Mesenchymal stem cell (in vitro differentiated cells and primary cell): Measurements from ENCODE around the gene G6PC3.
A peak's percentile ranks its signal among the peaks of the same experiment; 100 is the strongest.

ENCODE experiments used
- DNase-seq: peaks from one replicate; pipeline ENCODE4 v3.0.0-alpha.2; 2013
- H2AFZ ChIP-seq: one replicate; pipeline ENCODE4 v1.6.1; 2013; ENCODE audit warnings: low read depth, mild to moderate bottlenecking, control low read depth, inconsistent platforms, low read length, moderate library complexity
- H2AK5ac ChIP-seq: 2 replicates; pipeline ENCODE4 v1.6.1; 2013; ENCODE audit warnings: low read length, moderate library complexity, mild to moderate bottlenecking, inconsistent platforms; ENCODE audit not compliant: severe bottlenecking
- H2BK120ac ChIP-seq: one replicate; pipeline ENCODE4 v1.6.1; 2013; ENCODE audit warnings: low read depth, mild to moderate bottlenecking, inconsistent platforms, low read length, moderate library complexity
- H2BK12ac ChIP-seq, 2 experiments: one replicate each; pipeline ENCODE4 v1.6.1; 2013; ENCODE audit warnings: inconsistent platforms in 2 of 2, low read length in 2 of 2, mild to moderate bottlenecking in 2 of 2, moderate library complexity in 2 of 2, control low read depth in 1 of 2
- H2BK15ac ChIP-seq: one replicate; pipeline ENCODE4 v1.6.1; 2013; ENCODE audit warnings: mild to moderate bottlenecking, low read depth, inconsistent platforms; ENCODE audit not compliant: poor library complexity, severe bottlenecking
- H2BK5ac ChIP-seq: 2 replicates; pipeline ENCODE4 v1.6.1; 2013; ENCODE audit warnings: low read depth, mild to moderate bottlenecking, low read length, control low read depth, inconsistent platforms; ENCODE audit not compliant: poor library complexity, severe bottlenecking
- H3K14ac ChIP-seq, 2 experiments: one replicate each; pipeline ENCODE4 v1.6.1; 2013; ENCODE audit warnings: inconsistent platforms in 2 of 2, low read length in 2 of 2, control low read depth in 1 of 2, mild to moderate bottlenecking in 1 of 2, moderate library complexity in 1 of 2
- H3K18ac ChIP-seq, 2 experiments: one replicate each; pipeline ENCODE4 v1.6.1; 2013; ENCODE audit warnings: inconsistent platforms in 2 of 2, low read length in 2 of 2, control low read depth in 1 of 2, low read depth in 1 of 2, mild to moderate bottlenecking in 1 of 2
- H3K23ac ChIP-seq, 2 experiments: one replicate each; pipeline ENCODE4 v1.6.1; 2013; ENCODE audit warnings: inconsistent platforms in 2 of 2, low read length in 2 of 2, mild to moderate bottlenecking in 2 of 2, moderate library complexity in 2 of 2, control low read depth in 1 of 2
- H3K27ac ChIP-seq: 2 replicates; pipeline ENCODE4 v1.5.1; 2013; ENCODE audit warnings: mild to moderate bottlenecking, moderate library complexity, low read length, control low read depth, inconsistent platforms; ENCODE audit not compliant: poor library complexity, severe bottlenecking
- H3K27me3 ChIP-seq, 2 experiments: 2 replicates each; pipeline versions ENCODE4 v1.6.1 to v1.7.0; 2013; ENCODE audit warnings: low read length in 2 of 2, mild to moderate bottlenecking in 2 of 2, moderate library complexity in 2 of 2, control low read depth in 1 of 2, inconsistent platforms in 1 of 2; ENCODE audit not compliant: control insufficient read depth in 1 of 2, insufficient read depth in 1 of 2
- H3K36me3 ChIP-seq, 2 experiments: 2 replicates each; pipeline versions ENCODE4 v1.6.1 to v1.7.0; 2013; ENCODE audit warnings: low read length in 2 of 2, control low read depth in 1 of 2, inconsistent platforms in 1 of 2, low read depth in 1 of 2, mild to moderate bottlenecking in 1 of 2; ENCODE audit not compliant: insufficient read depth in 2 of 2, control insufficient read depth in 1 of 2
- H3K4ac ChIP-seq, 2 experiments: one replicate each; pipeline ENCODE4 v1.6.1; 2013; ENCODE audit warnings: inconsistent platforms in 2 of 2, low read length in 2 of 2, mild to moderate bottlenecking in 2 of 2, moderate library complexity in 2 of 2, control low read depth in 1 of 2, low read depth in 1 of 2
- H3K4me1 ChIP-seq: 2 replicates; pipeline ENCODE4 v1.6.1; 2013; ENCODE audit warnings: low read depth, low read length, control low read depth; ENCODE audit not compliant: control insufficient read depth, insufficient read depth
- H3K4me2 ChIP-seq: 2 replicates; pipeline ENCODE4 v1.6.1; 2013; ENCODE audit warnings: low read length, mild to moderate bottlenecking, inconsistent platforms; ENCODE audit not compliant: poor library complexity, severe bottlenecking
- H3K4me3 ChIP-seq, 2 experiments: 2 replicates each; pipeline versions ENCODE4 v1.5.1 to v1.7.0; 2013; ENCODE audit warnings: low read length in 2 of 2, mild to moderate bottlenecking in 2 of 2, control low read depth in 1 of 2, low read depth in 1 of 2; ENCODE audit not compliant: insufficient read depth in 1 of 2
- H3K79me1 ChIP-seq: replicated peaks from 2 replicates; pipeline ENCODE4 v1.6.1; 2013; ENCODE audit warnings: mild to moderate bottlenecking, control low read depth, low read length, inconsistent platforms; ENCODE audit not compliant: poor library complexity, severe bottlenecking
- H3K9ac ChIP-seq: 2 replicates; pipeline ENCODE4 v1.7.0; 2013; ENCODE audit warnings: mild to moderate bottlenecking, low read length, moderate library complexity
- H3K9me3 ChIP-seq: 2 replicates; pipeline ENCODE4 v1.7.0; 2013; ENCODE audit warnings: mild to moderate bottlenecking, low read length; ENCODE audit not compliant: control insufficient read depth
- H4K8ac ChIP-seq: one replicate; pipeline ENCODE4 v1.6.1; 2013; ENCODE audit warnings: inconsistent platforms, mild to moderate bottlenecking, low read length, moderate library complexity
- H4K91ac ChIP-seq: one replicate; pipeline ENCODE4 v1.6.1; 2013; ENCODE audit warnings: mild to moderate bottlenecking, low read length, inconsistent platforms
- WGBS: methylation state at CpG from one replicate; pipeline ENCODE4 v1.1.7; 2013; ENCODE audit warnings: mixed read lengths; 5-methylcytosine and 5-hydroxymethylcytosine counted together

G6PC3 gene

GRCh38 chr17:44113382-44113781, 42.8 kb downstream of the G6PC3 start:
- no peak overlapping the region for H2BK12ac ChIP-seq
- no peak overlapping the region for H3K18ac ChIP-seq
- no peak overlapping the region for H4K8ac ChIP-seq
- no peak for DNase-seq
- H4K91ac ChIP-seq: no peak overlapping the region
- no peak overlapping the region for H3K27ac ChIP-seq
- H3K4me3 ChIP-seq: no peak overlapping the region
- peaks cover 19 to 42% of the 10 kb centered on the region in 2 experiments for H3K36me3 ChIP-seq
- WGBS: 93% methylated on average over 1 of the region's 1 CpG
- no peaks in the 10 kb centered on the region for H3K9me3 ChIP-seq
- peak overlapping the region; percentile 12 for H3K9ac ChIP-seq
- no peak overlapping the region for H3K14ac ChIP-seq
- no peak overlapping the region for H2BK120ac ChIP-seq
- H2BK5ac ChIP-seq: no peak overlapping the region
- H3K4ac ChIP-seq: peak overlapping the region in 1 of 2 experiments; percentile 70
- H3K79me1 ChIP-seq: peaks cover 19% of the 10 kb centered on the region
- H3K23ac ChIP-seq: no peak overlapping the region
- H2BK15ac ChIP-seq: no peak overlapping the region
- no peak overlapping the region for H2AFZ ChIP-seq
- peaks cover 35% of the 10 kb centered on the region for H3K4me1 ChIP-seq
- H2AK5ac ChIP-seq: no peak overlapping the region
- H3K4me2 ChIP-seq: no peak overlapping the region
- H3K27me3 ChIP-seq: no peaks in the 10 kb centered on the region

DNA sequence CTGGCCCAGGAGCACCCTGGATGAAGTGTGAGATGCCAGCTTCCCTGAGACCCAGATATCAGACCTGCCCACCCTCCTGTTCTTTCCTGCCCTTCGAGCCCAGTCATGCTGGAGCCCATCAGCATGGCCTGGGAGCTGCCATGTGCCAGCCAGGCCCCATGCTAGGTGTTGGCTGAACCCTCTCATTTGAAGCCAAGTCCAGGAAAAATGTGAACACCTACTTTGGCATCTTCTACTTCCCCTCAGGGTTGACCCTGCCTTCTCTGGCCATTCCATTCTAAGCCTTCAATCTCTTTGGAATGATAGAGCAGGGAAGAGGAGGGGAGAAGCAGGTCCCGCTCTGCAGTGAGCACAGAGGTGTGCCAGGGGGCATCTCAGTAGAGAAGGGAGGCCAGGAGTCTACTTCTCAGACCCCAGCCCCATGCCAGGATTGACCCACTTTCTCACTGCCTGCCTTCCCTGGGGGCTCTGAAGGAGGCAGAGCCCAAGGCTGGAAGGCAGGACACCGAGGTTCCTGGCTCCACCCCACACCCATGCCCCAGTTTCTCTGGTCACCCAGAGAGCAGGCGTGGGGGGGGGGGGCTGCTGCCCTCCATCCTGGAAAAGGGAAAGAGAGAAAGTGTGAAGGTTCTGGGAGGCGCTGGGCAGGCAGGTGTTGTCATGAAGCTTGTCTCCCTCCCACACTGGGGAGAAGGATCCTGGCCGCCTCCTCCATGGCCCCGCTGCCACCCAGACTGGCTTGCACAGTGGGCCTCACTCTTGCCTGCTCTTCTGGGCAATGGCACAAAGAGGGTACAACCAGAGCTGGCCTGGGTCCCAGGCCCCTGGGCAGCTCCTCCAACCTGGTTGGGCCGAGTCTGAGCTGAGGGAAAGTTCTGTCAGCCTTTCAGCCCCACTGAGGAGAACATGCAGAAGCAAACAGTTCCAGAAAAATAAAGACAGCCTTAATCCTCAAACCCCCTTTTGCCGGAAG, 43.6 kb downstream of the G6PC3 start:
- no peak overlapping the region for H2AK5ac ChIP-seq
- no peak overlapping the region for H3K9ac ChIP-seq
- peak overlapping the region in 1 of 2 experiments; percentile 80 for H2BK12ac ChIP-seq
- peaks cover 22% of the 10 kb centered on the region for H3K79me1 ChIP-seq
- H2AFZ ChIP-seq: no peak overlapping the region
- H3K23ac ChIP-seq: peak overlapping the region in 1 of 2 experiments; percentile 26
- no peak overlapping the region for H2BK120ac ChIP-seq
- no peak overlapping the region for H4K91ac ChIP-seq
- no peak overlapping the region for H4K8ac ChIP-seq
- no peak overlapping the region for H3K27ac ChIP-seq
- H3K4me2 ChIP-seq: no peak overlapping the region
- H3K4ac ChIP-seq: peak overlapping the region in 1 of 2 experiments; percentile 70
- H3K14ac ChIP-seq: no peak overlapping the region
- H3K4me3 ChIP-seq: no peak overlapping the region
- peaks cover 29% of the 10 kb centered on the region for H3K4me1 ChIP-seq
- no peak for DNase-seq
- peak overlapping the region; percentile 39 for H2BK15ac ChIP-seq
- no peak overlapping the region for H3K18ac ChIP-seq
- no peak overlapping the region for H2BK5ac ChIP-seq
- H3K27me3 ChIP-seq: no peaks in the 10 kb centered on the region
- H3K36me3 ChIP-seq: peaks cover 19 to 42% of the 10 kb centered on the region in 2 experiments
- H3K9me3 ChIP-seq: no peaks in the 10 kb centered on the region
- 86% methylated on average over 7 of the region's 9 CpGs for WGBS

DNA sequence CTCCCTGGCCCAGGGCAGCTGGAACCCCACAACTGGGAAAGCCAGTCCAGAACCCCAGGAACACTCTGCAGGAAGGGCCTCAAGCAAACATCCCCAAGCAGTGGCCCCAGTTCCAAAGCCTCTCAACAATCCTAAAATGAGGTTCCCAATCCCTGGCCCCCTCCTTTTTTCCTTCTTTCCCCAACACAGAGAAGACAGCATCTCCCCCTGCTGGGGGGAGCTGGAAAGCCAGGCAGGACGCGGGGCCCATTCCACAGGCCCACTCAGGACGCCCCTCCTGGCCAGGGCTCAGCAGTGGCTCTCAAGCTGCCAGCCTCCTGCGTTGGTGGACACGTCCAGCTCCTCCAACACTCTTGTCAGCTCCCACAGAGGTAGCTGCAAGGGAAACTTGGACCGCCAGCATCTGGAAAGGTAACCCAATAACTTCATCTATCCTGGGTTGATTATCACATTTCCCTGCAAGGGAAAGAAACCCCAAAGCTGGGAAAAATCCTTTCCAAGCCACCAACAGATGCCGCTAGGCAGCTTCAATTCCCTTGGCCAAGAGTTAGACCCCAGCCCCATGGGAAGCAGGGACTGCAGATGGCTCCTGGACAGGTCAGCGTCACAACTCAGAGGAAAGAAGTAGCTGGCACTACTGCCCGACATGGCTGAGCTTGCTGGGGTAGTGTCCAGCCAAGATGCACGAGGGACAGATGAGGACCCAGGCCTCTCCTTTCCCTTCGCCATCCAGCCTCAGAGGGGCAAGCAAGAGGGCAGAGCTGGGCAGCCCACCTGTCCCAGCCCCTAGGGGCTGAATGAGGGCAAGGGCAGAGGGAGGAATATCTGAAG, 45.3 kb downstream of the G6PC3 start:
- H3K9ac ChIP-seq: no peak overlapping the region
- H3K27ac ChIP-seq: no peak overlapping the region
- H2BK5ac ChIP-seq: no peak overlapping the region
- H3K4me3 ChIP-seq: no peak overlapping the region
- H3K9me3 ChIP-seq: no peaks in the 10 kb centered on the region
- no peak overlapping the region for H4K91ac ChIP-seq
- peak overlapping the region; percentile 21 for H2AK5ac ChIP-seq
- H2BK15ac ChIP-seq: no peak overlapping the region
- peaks cover 19 to 42% of the 10 kb centered on the region in 2 experiments for H3K36me3 ChIP-seq
- H3K27me3 ChIP-seq: no peaks in the 10 kb centered on the region
- no peak overlapping the region for H3K4ac ChIP-seq
- H3K14ac ChIP-seq: no peak overlapping the region
- DNase-seq: peak; percentile 71
- peak overlapping the region; percentile 24 for H2BK120ac ChIP-seq
- no peak overlapping the region for H4K8ac ChIP-seq
- H3K79me1 ChIP-seq: peaks cover 18% of the 10 kb centered on the region
- no peak overlapping the region for H3K4me2 ChIP-seq
- no peak overlapping the region for H3K23ac ChIP-seq
- 56% methylated on average over 11 of the region's 11 CpGs for WGBS
- no peak overlapping the region for H2AFZ ChIP-seq
- peaks cover 12% of the 10 kb centered on the region for H3K4me1 ChIP-seq
- no peak overlapping the region for H2BK12ac ChIP-seq
- peak overlapping the region in 1 of 2 experiments; percentile 15 for H3K18ac ChIP-seq

- H2AK5ac ChIP-seq: no peak overlapping the region
- no peak overlapping the region for H3K23ac ChIP-seq
- H3K36me3 ChIP-seq: peaks cover 19 to 40% of the 10 kb centered on the region in 2 experiments
- H3K27ac ChIP-seq: no peak overlapping the region
- H3K9me3 ChIP-seq: no peaks in the 10 kb centered on the region
- no peak overlapping the region for H3K9ac ChIP-seq
- H2BK12ac ChIP-seq: no peak overlapping the region
- no peak overlapping the region for H2AFZ ChIP-seq
- no peak overlapping the region for H3K14ac ChIP-seq
- H3K4me1 ChIP-seq: peaks cover 4% of the 10 kb centered on the region
- H4K8ac ChIP-seq: no peak overlapping the region
- 56% methylated on average over 17 of the region's 18 CpGs for WGBS
- no peaks in the 10 kb centered on the region for H3K27me3 ChIP-seq
- H4K91ac ChIP-seq: no peak overlapping the region
- H3K4me2 ChIP-seq: no peak overlapping the region
- H3K18ac ChIP-seq: no peak overlapping the region
- peaks cover 19% of the 10 kb centered on the region for H3K79me1 ChIP-seq
- no peak for DNase-seq
- H3K4ac ChIP-seq: no peak overlapping the region
- H2BK5ac ChIP-seq: no peak overlapping the region
- no peak overlapping the region for H3K4me3 ChIP-seq
- H2BK120ac ChIP-seq: no peak overlapping the region
- no peak overlapping the region for H2BK15ac ChIP-seq
Measured at GRCh38 chr17:44117351-44117750, 46.8 kb downstream of the G6PC3 start.
